Ascending aorta (tissue), 2 donors: Measurements from ENCODE around the gene SEC24B. TPM values are rescaled to one million over a fixed set of nuclear protein-coding genes. Genes with fewer than 3 reads are reported as not detected.

Experiments
- DNase-seq, 2 donors: peaks; one replicate each; pipeline ENCODE4 v3.0.0-alpha.2; 2019; ENCODE audit warnings: low spot score in 2 of 2
- H3K27ac ChIP-seq, 2 donors: fragments of 200-600 bp; sonication (generic); one replicate each; pipeline ENCODE4 v1.5.1; 2016 to 2017; ENCODE audit warnings: mild to moderate bottlenecking in 1 of 2
- H3K27me3 ChIP-seq: fragments of 200-600 bp; sonication (generic); one replicate; pipeline ENCODE4 v1.5.1; 2017
- H3K36me3 ChIP-seq, 2 donors: fragments of 200-600 bp; sonication (generic); one replicate each; pipeline ENCODE4 v1.5.1; 2016
- H3K4me1 ChIP-seq, 2 donors: fragments of 200-600 bp; sonication (generic); one replicate each; pipeline ENCODE4 v1.5.1; 2016 to 2017; ENCODE audit warnings: mild to moderate bottlenecking in 1 of 2
- H3K4me3 ChIP-seq, 2 donors: fragments of 200-600 bp; sonication (generic); one replicate each; pipeline ENCODE4 v1.5.1; 2016 to 2017; ENCODE audit warnings: mild to moderate bottlenecking in 1 of 2
- H3K9me3 ChIP-seq, 2 donors: fragments of 200-600 bp; sonication (generic); one replicate each; pipeline ENCODE4 v1.5.1; 2016
- CTCF ChIP-seq, 3 experiments: fragments of 200-600 bp in 2 of 3; fragments of 450-650 bp in 1 of 3; sonication (generic) in 2 of 3; IDR thresholded peaks; one replicate each; pipeline ENCODE4 v1.5.1; 2016 to 2019; ENCODE audit warnings: antibody characterized with exemption in 3 of 3, mild to moderate bottlenecking in 1 of 3, moderate library complexity in 1 of 3
- intact Hi-C: fragments of 100-400 bp; cut with DNase I; formaldehyde crosslinking; loops from one replicate; pipeline ENCODE4 v1.15.1; 2023
- total RNA-seq: library from RNA; depleted of rRNA; stranded (reverse); fragments of >200 nt; gene quantifications from one replicate; pipeline ENCODE4 v1.1.0, GENCODE V29; 2016

Gene SEC24B
- total RNA-seq, 1 donor from 2014 or later, result 20.1 TPM

GRCh38 chr4:109462802-109463201 lies 29.2 kb downstream of the SEC24B start:
- Histone ChIP-seq H3K27ac (no peak overlapping the region), H3K4me3 (no peak overlapping the region), H3K9me3 (no peaks in the 10 kb centered on the region), H3K4me1 (peaks cover 3 to 6% of the 10 kb centered on the region in 2 donors), H3K36me3 (peaks cover 16 to 19% of the 10 kb centered on the region in 2 donors), H3K27me3 (no peaks in the 10 kb centered on the region)
- no peak for TF ChIP-seq CTCF (IDR thresholded peaks at IDR 0.05)
- DNase-seq, result no peak
- intact Hi-C loops, result no loop called here

GRCh38 chr4:109465069-109465468 lies 31.5 kb downstream of the SEC24B start:
- intact Hi-C loops, result loop anchor here (5.0 kb wide), 1 partner anchor 33 kb away; the partner anchor contains the start of gene SEC24B
- no peak for DNase-seq
- peaks cover 16 to 19% of the 10 kb centered on the region in 2 donors for H3K36me3 ChIP-seq
- H3K27me3 ChIP-seq, result no peaks in the 10 kb centered on the region
- no peak overlapping the region for H3K27ac ChIP-seq
- no peaks in the 10 kb centered on the region for H3K9me3 ChIP-seq
- no peak for TF ChIP-seq CTCF (IDR thresholded peaks at IDR 0.05)
- no peak overlapping the region for H3K4me3 ChIP-seq
- peaks cover 3 to 7% of the 10 kb centered on the region in 2 donors for H3K4me1 ChIP-seq

GRCh38 chr4:109469915-109470314 lies 36.3 kb downstream of the SEC24B start:
- Histone ChIP-seq H3K27me3 (no peaks in the 10 kb centered on the region), H3K36me3 (peaks cover 0 to 3% of the 10 kb centered on the region in 2 donors), H3K4me1 (peaks cover under 1 to 10% of the 10 kb centered on the region in 2 donors), H3K27ac (no peak overlapping the region), H3K9me3 (no peaks in the 10 kb centered on the region), H3K4me3 (no peak overlapping the region)
- intact Hi-C loops, result loop anchor here (5.0 kb wide), 1 partner anchor 38 kb away; the partner anchor contains the start of gene SEC24B
- no peak for TF ChIP-seq CTCF (IDR thresholded peaks at IDR 0.05)
- DNase-seq, result no peak

GRCh38 chr4:109472343-109472761 lies 38.7 kb downstream of the SEC24B start:
- no peak for TF ChIP-seq CTCF (IDR thresholded peaks at IDR 0.05)
- H3K27ac ChIP-seq, result no peak overlapping the region
- H3K4me1 ChIP-seq, result peaks cover 0 to 7% of the 10 kb centered on the region in 2 donors
- intact Hi-C loops, result no loop called here
- no peak for DNase-seq
- peaks cover 2 to 3% of the 10 kb centered on the region in 2 donors for H3K36me3 ChIP-seq
- H3K9me3 ChIP-seq, result no peaks in the 10 kb centered on the region
- no peaks in the 10 kb centered on the region for H3K27me3 ChIP-seq
- H3K4me3 ChIP-seq, result no peak overlapping the region

- Histone ChIP-seq H3K9me3 (no peaks in the 10 kb centered on the region), H3K27me3 (no peaks in the 10 kb centered on the region), H3K4me1 (peaks cover 0 to 5% of the 10 kb centered on the region in 2 donors), H3K27ac (no peak overlapping the region), H3K36me3 (peaks cover 3% of the 10 kb centered on the region in 2 donors), H3K4me3 (no peak overlapping the region)
- TF ChIP-seq CTCF (IDR thresholded peaks at IDR 0.05), result no peak
- intact Hi-C loops, result no loop called here
- DNase-seq, result no peak
Observed at GRCh38 chr4:109473824-109474223, 40.2 kb downstream of the SEC24B start.

- no peaks in the 10 kb centered on the region for H3K4me1 ChIP-seq
- intact Hi-C loops, result no loop called here
- no peak for TF ChIP-seq CTCF (IDR thresholded peaks at IDR 0.05)
Observed at GRCh38 chr4:109486007-109486406, 52.4 kb downstream of the SEC24B start.

More at GRCh38 chr4:109486007-109486406, 52.4 kb downstream of the SEC24B start:
- DNase-seq, result no peak
- Histone ChIP-seq H3K27me3 (no peaks in the 10 kb centered on the region), H3K9me3 (no peaks in the 10 kb centered on the region), H3K36me3 (peaks cover 8 to 10% of the 10 kb centered on the region in 2 donors), H3K27ac (no peak overlapping the region), H3K4me3 (no peak overlapping the region)
